ENCODE measurements around the gene PBX3. TPM values are rescaled to one million over a fixed set of nuclear protein-coding genes. Genes with fewer than 3 reads are reported as not detected.

PBX3 gene
- polyA plus RNA-seq, 1 donor, result 20.3 TPM

- Histone ChIP-seq H3K27me3 (ENCODE audit: control insufficient read depth, insufficient read depth, low read length) (no peaks in the 10 kb centered on the region), H3K9me3 (ENCODE audit: control insufficient read depth, low read depth, low read length) (no peaks in the 10 kb centered on the region), H3K27ac (ENCODE audit: low read length) (no peak overlapping the region), H3K4me1 (ENCODE audit: control insufficient read depth, insufficient read depth, low read length) (no peaks in the 10 kb centered on the region), H3K4me3 (ENCODE audit: low read length) (no peak overlapping the region), H3K36me3 (ENCODE audit: control insufficient read depth, insufficient read depth, low read length) (no peaks in the 10 kb centered on the region)
- no peak for DNase-seq
- WGBS (ENCODE audit: insufficient coverage, low lambda C conversion rate), result no CpG with 5 or more reads among the region's 3 CpGs
Measured at GRCh38 chr9:125902214-125902613, 155.0 kb downstream of the PBX3 start.

- Histone ChIP-seq H3K27me3 (ENCODE audit: control insufficient read depth, insufficient read depth, low read length) (no peaks in the 10 kb centered on the region), H3K27ac (ENCODE audit: low read length) (no peak overlapping the region), H3K4me3 (ENCODE audit: low read length) (no peak overlapping the region), H3K36me3 (ENCODE audit: control insufficient read depth, insufficient read depth, low read length) (no peaks in the 10 kb centered on the region), H3K9me3 (ENCODE audit: control insufficient read depth, low read depth, low read length) (no peaks in the 10 kb centered on the region), H3K4me1 (ENCODE audit: control insufficient read depth, insufficient read depth, low read length) (no peaks in the 10 kb centered on the region)
- 94% methylated on average over 2 of the region's 2 CpGs for WGBS (ENCODE audit: insufficient coverage, low lambda C conversion rate)
- no peak for DNase-seq
Measured at GRCh38 chr9:125902831-125903512, 155.8 kb downstream of the PBX3 start.

GRCh38 chr9:125904155-125904851 is 157.1 kb downstream of the PBX3 start:
- 71% methylated on average over 1 of the region's 5 CpGs for WGBS (ENCODE audit: insufficient coverage, low lambda C conversion rate)
- no peaks in the 10 kb centered on the region for H3K9me3 ChIP-seq (ENCODE audit: control insufficient read depth, low read depth, low read length)
- DNase-seq, result peak in 1 of 2 donors; percentile 30
- no peak overlapping the region for H3K27ac ChIP-seq (ENCODE audit: low read length)
- H3K27me3 ChIP-seq (ENCODE audit: control insufficient read depth, insufficient read depth, low read length), result no peaks in the 10 kb centered on the region
- H3K4me3 ChIP-seq (ENCODE audit: low read length), result no peak overlapping the region
- no peaks in the 10 kb centered on the region for H3K36me3 ChIP-seq (ENCODE audit: control insufficient read depth, insufficient read depth, low read length)
- no peaks in the 10 kb centered on the region for H3K4me1 ChIP-seq (ENCODE audit: control insufficient read depth, insufficient read depth, low read length)

DNA sequence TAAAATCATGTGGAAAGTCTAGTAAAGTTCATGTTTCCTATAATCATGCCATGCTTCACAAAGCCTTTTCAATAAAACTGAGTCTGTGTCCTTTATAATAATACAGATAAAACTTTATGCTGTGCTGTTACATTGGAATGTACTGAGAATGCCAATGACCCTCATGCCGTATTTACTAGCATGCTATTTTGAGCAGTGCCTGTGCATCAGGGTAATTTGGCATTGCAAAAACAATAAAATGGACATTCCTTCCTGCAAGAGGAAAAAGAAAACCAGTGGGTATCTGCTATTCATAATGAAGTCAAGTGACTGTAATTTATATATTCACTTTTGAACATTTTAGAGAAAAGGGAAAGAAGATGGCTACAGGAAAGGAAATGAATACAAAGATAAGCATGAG is 159.0 kb downstream of the PBX3 start:
- no peaks in the 10 kb centered on the region for H3K9me3 ChIP-seq (ENCODE audit: control insufficient read depth, low read depth, low read length)
- H3K27me3 ChIP-seq (ENCODE audit: control insufficient read depth, insufficient read depth, low read length), result no peaks in the 10 kb centered on the region
- WGBS (ENCODE audit: insufficient coverage, low lambda C conversion rate), result no CpG with 5 or more reads among the region's 1 CpG
- H3K4me3 ChIP-seq (ENCODE audit: low read length), result no peak overlapping the region
- DNase-seq, result no peak
- no peaks in the 10 kb centered on the region for H3K4me1 ChIP-seq (ENCODE audit: control insufficient read depth, insufficient read depth, low read length)
- H3K36me3 ChIP-seq (ENCODE audit: control insufficient read depth, insufficient read depth, low read length), result no peaks in the 10 kb centered on the region
- no peak overlapping the region for H3K27ac ChIP-seq (ENCODE audit: low read length)

- Histone ChIP-seq H3K4me1 (ENCODE audit: control insufficient read depth, insufficient read depth, low read length) (no peaks in the 10 kb centered on the region), H3K9me3 (ENCODE audit: control insufficient read depth, low read depth, low read length) (no peaks in the 10 kb centered on the region), H3K4me3 (ENCODE audit: low read length) (no peak overlapping the region), H3K36me3 (ENCODE audit: control insufficient read depth, insufficient read depth, low read length) (no peaks in the 10 kb centered on the region), H3K27ac (ENCODE audit: low read length) (no peak overlapping the region), H3K27me3 (ENCODE audit: control insufficient read depth, insufficient read depth, low read length) (no peaks in the 10 kb centered on the region)
- 83% methylated on average over 1 of the region's 1 CpG for whole genome bisulfite sequencing (ENCODE audit: insufficient coverage, low lambda C conversion rate)
- no peak for DNase-seq
Measured at GRCh38 chr9:125906893-125907292, 159.7 kb downstream of the PBX3 start.

GRCh38 chr9:125908136-125908535 is 161.0 kb downstream of the PBX3 start:
- Histone ChIP-seq H3K9me3 (ENCODE audit: control insufficient read depth, low read depth, low read length) (no peaks in the 10 kb centered on the region), H3K36me3 (ENCODE audit: control insufficient read depth, insufficient read depth, low read length) (no peaks in the 10 kb centered on the region), H3K27me3 (ENCODE audit: control insufficient read depth, insufficient read depth, low read length) (no peaks in the 10 kb centered on the region), H3K4me1 (ENCODE audit: control insufficient read depth, insufficient read depth, low read length) (no peaks in the 10 kb centered on the region), H3K4me3 (ENCODE audit: low read length) (no peak overlapping the region), H3K27ac (ENCODE audit: low read length) (no peak overlapping the region)
- WGBS (ENCODE audit: insufficient coverage, low lambda C conversion rate), result 60% methylated on average over 1 of the region's 4 CpGs
- no peak for DNase-seq

- H3K4me1 ChIP-seq (ENCODE audit: control insufficient read depth, insufficient read depth, low read length), result no peaks in the 10 kb centered on the region
- no peaks in the 10 kb centered on the region for H3K27me3 ChIP-seq (ENCODE audit: control insufficient read depth, insufficient read depth, low read length)
- no peaks in the 10 kb centered on the region for H3K9me3 ChIP-seq (ENCODE audit: control insufficient read depth, low read depth, low read length)
- no peak overlapping the region for H3K4me3 ChIP-seq (ENCODE audit: low read length)
- WGBS (ENCODE audit: insufficient coverage, low lambda C conversion rate), result 94% methylated on average over 2 of the region's 2 CpGs
- DNase-seq, result no peak
- no peak overlapping the region for H3K27ac ChIP-seq (ENCODE audit: low read length)
- H3K36me3 ChIP-seq (ENCODE audit: control insufficient read depth, insufficient read depth, low read length), result no peaks in the 10 kb centered on the region
Measured at GRCh38 chr9:125908966-125909365, 161.8 kb downstream of the PBX3 start.

DNA sequence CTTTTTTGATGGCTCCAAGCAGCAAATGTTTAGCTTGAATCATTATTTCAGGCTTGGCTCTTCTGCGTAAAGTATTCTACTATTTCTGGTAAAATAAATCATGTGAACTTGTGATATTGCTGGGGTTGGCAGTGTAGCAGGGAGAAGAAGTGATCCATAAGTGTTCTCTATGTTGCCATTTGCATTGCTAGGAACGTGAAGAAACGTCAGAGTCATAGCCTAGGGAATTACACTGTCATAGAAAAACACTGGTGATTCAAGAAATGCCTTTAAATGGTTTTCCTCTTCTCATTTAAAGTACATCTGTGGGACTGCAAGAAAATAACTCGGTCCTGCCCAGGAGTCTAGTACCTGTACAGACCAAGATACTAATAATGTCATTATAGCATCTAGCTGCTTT is 162.3 kb downstream of the PBX3 start:
- WGBS (ENCODE audit: insufficient coverage, low lambda C conversion rate), result no CpG with 5 or more reads among the region's 4 CpGs
- no peaks in the 10 kb centered on the region for H3K27me3 ChIP-seq (ENCODE audit: control insufficient read depth, insufficient read depth, low read length)
- DNase-seq, result no peak
- H3K36me3 ChIP-seq (ENCODE audit: control insufficient read depth, insufficient read depth, low read length), result no peaks in the 10 kb centered on the region
- no peak overlapping the region for H3K27ac ChIP-seq (ENCODE audit: low read length)
- H3K9me3 ChIP-seq (ENCODE audit: control insufficient read depth, low read depth, low read length), result no peaks in the 10 kb centered on the region
- no peaks in the 10 kb centered on the region for H3K4me1 ChIP-seq (ENCODE audit: control insufficient read depth, insufficient read depth, low read length)
- H3K4me3 ChIP-seq (ENCODE audit: low read length), result no peak overlapping the region

DNA sequence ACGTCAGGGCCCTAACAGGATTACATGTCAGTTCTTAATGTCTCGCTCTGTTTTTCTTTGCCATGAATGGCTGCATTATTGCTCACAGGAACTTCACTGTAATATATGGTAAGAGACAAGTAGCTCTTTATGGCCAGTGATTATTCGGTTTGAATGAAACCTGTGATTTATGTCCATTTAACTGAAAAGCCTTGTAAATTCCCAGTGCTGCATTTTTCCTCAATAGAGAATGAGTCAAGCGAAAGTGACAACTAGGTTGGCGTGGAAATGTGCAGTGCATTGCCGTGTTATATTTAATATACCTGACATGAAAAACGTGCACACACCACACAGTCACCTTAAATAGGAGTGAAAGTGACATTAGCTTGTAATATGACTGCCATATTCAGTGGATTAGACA is 163.1 kb downstream of the PBX3 start:
- no peaks in the 10 kb centered on the region for H3K27me3 ChIP-seq (ENCODE audit: control insufficient read depth, insufficient read depth, low read length)
- H3K4me1 ChIP-seq (ENCODE audit: control insufficient read depth, insufficient read depth, low read length), result no peaks in the 10 kb centered on the region
- 100% methylated on average over 1 of the region's 7 CpGs for WGBS (ENCODE audit: insufficient coverage, low lambda C conversion rate)

DNA sequence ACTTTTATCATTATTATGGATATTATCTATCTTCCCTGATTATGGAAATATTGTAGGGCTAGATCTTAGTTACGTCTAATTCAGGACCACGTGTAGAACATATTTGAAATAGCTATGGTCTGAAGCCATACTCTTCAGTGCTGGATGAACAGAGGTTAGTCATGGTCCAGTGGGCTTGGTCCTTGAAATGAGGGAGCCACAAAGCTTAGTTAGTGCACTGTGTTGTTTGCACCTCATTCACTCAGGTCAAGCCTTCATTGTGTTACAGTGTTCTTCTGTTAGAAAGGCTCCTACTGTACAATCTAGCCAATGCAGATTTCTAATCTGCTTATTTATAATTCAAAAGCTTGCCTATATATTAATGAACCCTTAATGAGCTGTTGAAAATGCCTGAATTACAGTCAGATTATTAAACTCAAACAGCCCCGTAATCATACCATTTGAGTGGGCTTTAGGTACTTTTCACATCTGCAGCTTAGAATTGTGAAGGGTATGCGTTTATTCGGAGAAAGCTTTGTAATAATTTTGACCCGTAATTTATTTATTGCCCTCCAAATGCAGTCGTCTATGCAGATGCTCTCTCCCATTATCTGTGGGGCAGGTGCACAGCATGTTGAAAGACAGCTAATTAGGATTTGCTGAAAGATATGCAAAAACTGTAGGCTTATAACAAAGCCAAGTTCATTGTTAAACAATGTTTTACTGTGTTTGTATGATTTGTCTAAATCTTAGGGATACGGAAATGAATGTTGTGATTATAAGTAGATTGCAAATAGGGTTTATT is 164.9 kb downstream of the PBX3 start:
- Histone ChIP-seq H3K27ac (ENCODE audit: low read length) (no peak overlapping the region), H3K4me1 (ENCODE audit: control insufficient read depth, insufficient read depth, low read length) (no peaks in the 10 kb centered on the region), H3K4me3 (ENCODE audit: low read length) (no peak overlapping the region), H3K27me3 (ENCODE audit: control insufficient read depth, insufficient read depth, low read length) (no peaks in the 10 kb centered on the region), H3K9me3 (ENCODE audit: control insufficient read depth, low read depth, low read length) (no peaks in the 10 kb centered on the region), H3K36me3 (ENCODE audit: control insufficient read depth, insufficient read depth, low read length) (no peaks in the 10 kb centered on the region)
- DNase-seq, result no peak
- WGBS (ENCODE audit: insufficient coverage, low lambda C conversion rate), result no CpG with 5 or more reads among the region's 8 CpGs

More for the DNA sequence above, 163.1 kb downstream of the PBX3 start:
- H3K27ac ChIP-seq (ENCODE audit: low read length), result no peak overlapping the region
- no peaks in the 10 kb centered on the region for H3K36me3 ChIP-seq (ENCODE audit: control insufficient read depth, insufficient read depth, low read length)
- no peaks in the 10 kb centered on the region for H3K9me3 ChIP-seq (ENCODE audit: control insufficient read depth, low read depth, low read length)
- DNase-seq, result no peak
- no peak overlapping the region for H3K4me3 ChIP-seq (ENCODE audit: low read length)

Measured in large intestine (tissue), 3 donors.